Coronary artery (tissue), 2 donors: Measurements from ENCODE around the gene CFB.

Source experiments
- DNase-seq: peaks from one replicate; pipeline ENCODE4 v3.0.0-alpha.2; 2017; ENCODE audit warnings: low spot score
- H3K27ac ChIP-seq, 2 donors: fragments of 200-600 bp; sonication (generic); one replicate each; pipeline ENCODE4 v1.5.1; 2016 to 2019
- H3K4me3 ChIP-seq: fragments of 200-600 bp; sonication (generic); 2 replicates; pipeline ENCODE4 v1.5.1; 2016; ENCODE audit warnings: mild to moderate bottlenecking, moderate library complexity
- TF ChIP-seq, protein P1 (sequence below): fragments of 200-600 bp; sonication (generic); IDR thresholded peaks from one replicate; pipeline ENCODE4 v1.5.1; 2019; ENCODE audit warnings: antibody characterized with exemption

Gene CFB

DNA sequence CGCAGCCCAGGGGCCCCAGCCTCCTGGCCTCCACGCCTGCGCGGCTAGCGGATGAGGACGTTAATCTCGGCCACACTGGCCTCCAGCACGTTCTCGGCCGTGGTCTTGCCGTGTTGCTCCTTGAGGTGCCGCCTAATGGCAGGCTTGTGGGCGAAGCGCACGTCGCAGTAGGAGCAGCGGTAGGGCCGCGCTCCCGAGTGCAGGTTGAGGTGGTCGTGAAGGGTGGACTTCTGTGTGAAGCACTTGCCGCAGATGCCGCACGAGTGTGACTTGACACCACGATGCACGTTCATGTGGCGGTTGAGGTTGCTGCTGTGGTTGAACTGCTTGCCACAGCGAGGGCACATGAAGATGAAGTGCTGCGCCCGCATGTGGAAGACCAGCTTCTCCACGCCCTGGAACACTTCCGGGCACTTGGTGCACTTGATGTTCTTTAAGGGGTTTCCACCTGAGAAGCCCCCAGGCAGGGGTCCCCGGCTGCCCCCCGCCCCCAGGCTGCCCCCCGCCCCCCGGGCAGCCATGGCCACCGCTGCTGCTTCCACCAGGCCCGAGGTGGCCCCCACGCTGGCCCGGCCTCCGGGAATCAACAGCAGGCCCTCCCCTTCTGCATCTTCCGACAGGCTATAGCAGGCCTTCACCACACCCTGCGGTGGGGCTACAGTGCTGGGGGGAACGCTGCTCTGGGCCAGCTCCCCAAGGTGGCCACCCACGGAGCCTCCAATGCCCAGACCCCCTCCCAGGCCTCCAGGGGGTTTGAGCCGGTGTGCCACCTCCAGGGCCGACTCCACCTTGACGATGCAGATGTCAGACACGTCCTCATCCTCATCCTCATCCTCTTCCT lies 45.8 kb upstream of the CFB start:
- no peak overlapping the region for H3K27ac ChIP-seq
- no peak overlapping the region for H3K4me3 ChIP-seq
- DNase-seq: no peak
- TF ChIP-seq, protein P1, sequence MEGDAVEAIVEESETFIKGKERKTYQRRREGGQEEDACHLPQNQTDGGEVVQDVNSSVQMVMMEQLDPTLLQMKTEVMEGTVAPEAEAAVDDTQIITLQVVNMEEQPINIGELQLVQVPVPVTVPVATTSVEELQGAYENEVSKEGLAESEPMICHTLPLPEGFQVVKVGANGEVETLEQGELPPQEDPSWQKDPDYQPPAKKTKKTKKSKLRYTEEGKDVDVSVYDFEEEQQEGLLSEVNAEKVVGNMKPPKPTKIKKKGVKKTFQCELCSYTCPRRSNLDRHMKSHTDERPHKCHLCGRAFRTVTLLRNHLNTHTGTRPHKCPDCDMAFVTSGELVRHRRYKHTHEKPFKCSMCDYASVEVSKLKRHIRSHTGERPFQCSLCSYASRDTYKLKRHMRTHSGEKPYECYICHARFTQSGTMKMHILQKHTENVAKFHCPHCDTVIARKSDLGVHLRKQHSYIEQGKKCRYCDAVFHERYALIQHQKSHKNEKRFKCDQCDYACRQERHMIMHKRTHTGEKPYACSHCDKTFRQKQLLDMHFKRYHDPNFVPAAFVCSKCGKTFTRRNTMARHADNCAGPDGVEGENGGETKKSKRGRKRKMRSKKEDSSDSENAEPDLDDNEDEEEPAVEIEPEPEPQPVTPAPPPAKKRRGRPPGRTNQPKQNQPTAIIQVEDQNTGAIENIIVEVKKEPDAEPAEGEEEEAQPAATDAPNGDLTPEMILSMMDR: no peak

DNA sequence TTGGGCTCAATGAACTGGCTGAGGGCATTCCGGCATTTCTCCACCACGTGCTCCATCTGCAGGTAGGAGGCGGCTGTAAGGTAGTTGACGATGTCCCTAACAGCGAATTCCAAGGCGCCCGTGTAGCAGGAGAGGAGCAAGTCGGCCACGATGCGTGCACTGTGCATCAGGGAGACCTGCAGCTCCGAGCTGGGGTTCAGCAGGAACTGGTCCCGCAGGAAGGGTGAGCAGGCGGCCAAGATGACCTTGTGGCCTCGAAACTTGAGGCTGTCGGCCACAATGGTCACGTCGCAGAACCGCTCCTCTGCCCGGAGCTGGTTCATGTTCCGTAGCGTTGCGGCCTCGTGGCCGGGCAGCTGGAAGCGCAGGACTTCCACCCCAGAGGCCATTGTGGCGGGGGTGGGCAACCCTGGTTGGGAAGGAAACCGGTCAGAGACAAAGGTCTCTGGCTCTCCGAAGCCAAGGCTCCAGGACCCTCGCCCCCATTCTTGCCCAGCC lies 44.9 kb upstream of the CFB start:
- Histone ChIP-seq H3K27ac (peak overlapping the region; percentile 59 to 79), H3K4me3 (peak overlapping the region; percentile 74)
- TF ChIP-seq, protein P1: no peak
- DNase-seq: no peak

DNA sequence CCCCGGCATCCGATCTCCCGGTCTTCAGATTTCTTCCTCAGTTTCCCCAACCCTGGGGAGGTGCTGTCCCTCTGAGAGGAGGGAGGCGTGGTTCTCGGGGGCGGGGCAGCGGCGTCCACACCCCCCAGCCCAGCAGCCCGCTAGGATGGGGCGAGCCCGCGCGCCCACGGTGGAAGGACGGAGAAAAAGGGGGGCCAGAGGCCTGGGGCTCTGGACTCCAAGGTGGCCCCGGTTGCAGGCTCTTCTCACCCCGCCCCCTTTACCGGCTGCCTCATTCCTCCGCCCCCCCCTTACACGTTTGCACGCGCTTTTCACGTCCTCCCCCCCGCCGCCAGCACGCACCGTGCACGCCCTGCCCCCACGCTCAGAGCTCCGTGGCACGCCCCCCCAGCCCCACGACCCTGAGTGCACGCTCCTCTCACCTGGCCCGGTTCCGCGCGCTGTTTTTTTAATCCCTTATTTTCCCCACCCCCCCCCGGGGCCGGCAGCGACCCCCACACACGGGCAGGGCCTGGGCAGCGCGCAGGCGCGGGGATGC lies 44.4 kb upstream of the CFB start:
- Histone ChIP-seq H3K27ac (peak overlapping the region; percentile 59 to 79), H3K4me3 (peak overlapping the region; percentile 74)
- TF ChIP-seq, protein P1: no peak
- no peak for DNase-seq

DNA sequence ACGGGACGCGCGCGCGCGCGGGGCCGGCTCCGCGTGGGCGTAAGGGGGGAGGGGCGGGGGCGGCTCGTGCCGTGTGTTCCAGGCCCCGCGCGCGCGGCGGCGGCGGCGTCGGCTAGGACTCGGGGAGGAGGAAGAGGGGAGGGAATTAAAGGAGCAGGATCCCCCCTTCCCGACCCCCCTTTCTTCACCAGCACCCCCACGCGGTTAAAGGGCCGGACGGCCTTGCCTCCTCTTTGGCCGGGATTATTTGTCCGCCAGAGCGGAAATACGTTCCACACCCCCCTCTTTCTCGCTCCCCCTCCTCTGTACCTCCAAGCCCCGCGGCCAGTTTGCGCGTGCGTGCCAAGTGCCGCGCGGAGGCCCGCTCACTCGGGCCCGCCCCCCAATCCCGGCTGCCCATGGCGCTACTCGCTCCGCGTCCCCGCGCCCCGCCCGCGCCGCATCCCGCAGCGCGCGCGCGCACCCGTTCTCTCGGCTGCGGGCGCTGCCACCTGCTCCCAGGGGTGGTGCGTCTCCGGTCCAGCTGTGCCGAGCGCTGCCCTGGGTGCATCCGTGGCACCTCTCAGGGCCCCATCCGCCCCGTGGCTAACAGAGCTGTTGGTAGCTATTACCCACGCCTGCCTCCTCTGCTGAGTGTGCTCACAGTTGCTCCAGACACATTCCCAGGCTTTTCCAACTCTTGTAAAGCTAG lies 43.8 kb upstream of the CFB start, which contains the start of gene ZBTB12:
TSS of gene ZBTB12 (minus strand) at position 134 of the 691 bp plus-strand sequence. CDS start 781 bp downstream, outside the sequence.
- TF ChIP-seq, protein P1: no peak
- DNase-seq: peak; percentile 96
- Histone ChIP-seq H3K4me3 (peak within 1 kb of the TSS; percentile 74), H3K27ac (peak within 1 kb of the TSS; percentile 59 to 79)

DNA sequence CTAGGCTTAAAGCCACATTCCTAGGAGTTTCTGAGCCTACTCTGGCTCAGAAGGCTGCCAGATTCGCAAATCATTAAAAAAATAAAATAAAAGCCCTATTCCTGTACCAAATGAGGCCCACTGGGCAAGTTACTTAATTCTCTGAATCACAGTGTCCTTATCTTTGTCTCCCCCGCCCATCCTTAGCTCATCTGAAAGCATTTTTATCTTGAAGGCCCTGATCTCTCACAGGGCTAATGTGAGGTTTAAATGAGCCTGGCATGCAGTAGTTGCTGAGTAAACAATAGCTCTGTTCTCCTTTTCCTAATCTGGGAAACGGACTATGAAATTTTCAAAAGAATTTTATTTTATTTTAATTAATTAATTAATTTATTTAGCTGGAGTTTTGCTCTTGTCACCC lies 41.9 kb upstream of the CFB start:
- H3K4me3 ChIP-seq: no peak overlapping the region
- no peak for DNase-seq
- no peak overlapping the region for H3K27ac ChIP-seq
- TF ChIP-seq, protein P1: no peak

DNA sequence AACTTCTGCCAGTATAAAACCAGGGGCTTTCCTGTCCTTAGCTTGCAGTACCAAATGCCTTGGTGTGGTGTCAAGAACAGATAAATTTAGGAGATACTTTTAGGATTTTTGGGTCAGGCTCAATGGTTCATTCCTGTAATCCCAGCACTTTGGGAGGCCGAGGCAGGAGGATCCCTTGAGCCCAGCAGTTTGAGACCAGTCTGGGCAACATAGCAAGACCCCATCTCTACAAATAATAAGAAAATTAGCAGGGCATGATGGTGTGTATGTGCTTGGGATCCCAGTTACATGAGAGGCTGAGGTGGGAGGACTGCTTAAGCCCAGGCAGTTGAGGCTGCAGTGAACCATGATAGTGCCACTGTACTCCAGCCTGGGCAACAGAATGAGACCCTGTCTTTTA lies 40.9 kb upstream of the CFB start:
- H3K27ac ChIP-seq: no peak overlapping the region
- DNase-seq: no peak
- H3K4me3 ChIP-seq: no peak overlapping the region
- TF ChIP-seq, protein P1: no peak
